GM18520 (cell line): ENCODE data around the gene KCNMA1.
A peak's percentile ranks its signal among the peaks of the same experiment; 100 is the strongest.

Source experiments
- ATAC-seq: cut with Tn5 transposase; IDR thresholded peaks from one replicate; pipeline ENCODE4 v1.9.1; 2021; ENCODE audit not compliant: unreplicated experiment

Gene KCNMA1

GRCh38 chr10:77231884-77232610 is 405.6 kb downstream of the KCNMA1 start:
- ATAC-seq = peak; percentile 48

GRCh38 chr10:77231375-77231774 is 406.2 kb downstream of the KCNMA1 start:
- no peak for ATAC-seq

GRCh38 chr10:77230194-77230593 is 407.4 kb downstream of the KCNMA1 start:
- no peak for ATAC-seq

- ATAC-seq = no peak
Measured at GRCh38 chr10:77229704-77230103, 407.9 kb downstream of the KCNMA1 start.

- no peak for ATAC-seq
Measured at GRCh38 chr10:77228559-77228958, 409.0 kb downstream of the KCNMA1 start.

- ATAC-seq = no peak
Measured at GRCh38 chr10:77226853-77227565, 410.6 kb downstream of the KCNMA1 start.

- ATAC-seq = no peak
Measured at GRCh38 chr10:77226452-77226851, 411.2 kb downstream of the KCNMA1 start.

- ATAC-seq = no peak
Measured at GRCh38 chr10:77226020-77226419, 411.6 kb downstream of the KCNMA1 start.

- no peak for ATAC-seq
Measured at GRCh38 chr10:77223526-77224460, 413.8 kb downstream of the KCNMA1 start.

GRCh38 chr10:77220150-77220549 is 417.5 kb downstream of the KCNMA1 start:
- ATAC-seq = no peak

- ATAC-seq = no peak
Measured at GRCh38 chr10:77219046-77219445, 418.6 kb downstream of the KCNMA1 start.

- no peak for ATAC-seq
Measured at GRCh38 chr10:77214799-77215198, 422.8 kb downstream of the KCNMA1 start.

GRCh38 chr10:77212632-77213031 is 425.0 kb downstream of the KCNMA1 start:
- no peak for ATAC-seq

GRCh38 chr10:77210645-77211044 is 427.0 kb downstream of the KCNMA1 start:
- no peak for ATAC-seq

GRCh38 chr10:77208684-77209256 is 428.8 kb downstream of the KCNMA1 start:
- ATAC-seq = no peak

- ATAC-seq = no peak
Measured at GRCh38 chr10:77207828-77208185, 429.8 kb downstream of the KCNMA1 start.

GRCh38 chr10:77207182-77207827 is 430.3 kb downstream of the KCNMA1 start:
- no peak for ATAC-seq

- no peak for ATAC-seq
Measured at GRCh38 chr10:77205135-77205534, 432.5 kb downstream of the KCNMA1 start.

GRCh38 chr10:77204171-77204570 is 433.4 kb downstream of the KCNMA1 start:
- no peak for ATAC-seq

GRCh38 chr10:77202857-77203256 is 434.8 kb downstream of the KCNMA1 start:
- ATAC-seq = no peak
